GM23248 (cell line): ENCODE results near the gene OR10K2.

Experiments
- EZH2 ChIP-seq: fragments of 200-600 bp; sonication (generic); IDR thresholded peaks from 2 replicates; pipeline ENCODE4 v1.6.1; 2018; ENCODE audit warnings: antibody characterized with exemption, mild to moderate bottlenecking; ENCODE audit not compliant: insufficient read depth, poor library complexity, severe bottlenecking
- EZH2phosphoT487 ChIP-seq: fragments of 200-600 bp; sonication (generic); IDR thresholded peaks from 2 replicates; pipeline ENCODE4 v1.6.1; 2018; ENCODE audit warnings: antibody characterized with exemption, moderate library complexity, mild to moderate bottlenecking, low read depth; ENCODE audit not compliant: insufficient read depth

- TF ChIP-seq EZH2phosphoT487 (no peak), EZH2 (no peak)
Measured at GRCh38 chr1:158458263-158458662, 32.2 kb upstream of the OR10K2 start.
